Stomach (tissue), 4 donors: Measurements from ENCODE around the gene GABBR1.

Source experiments
- CTCF ChIP-seq, 7 experiments: fragments of 450-650 bp in 4 of 7; fragments of 200-600 bp in 3 of 7; sonication (generic) in 3 of 7; IDR thresholded peaks; one replicate each; pipeline ENCODE4 v1.5.1; 2016 to 2019; ENCODE audit warnings: antibody characterized with exemption in 7 of 7, control low read depth in 2 of 7, mild to moderate bottlenecking in 1 of 7
- POLR2A ChIP-seq, 4 donors: fragments of 450-650 bp; IDR thresholded peaks; one replicate each; pipeline ENCODE4 v1.6.1; 2016; ENCODE audit warnings: antibody characterized with exemption in 4 of 4, control low read depth in 2 of 4, mild to moderate bottlenecking in 1 of 4, moderate library complexity in 1 of 4

- no peak for TF ChIP-seq CTCF (IDR thresholded peaks at IDR 0.05)
- no peak for TF ChIP-seq POLR2A (IDR thresholded peaks at IDR 0.05)
Observed at GRCh38 chr6:29557320-29557719, 75.7 kb downstream of the GABBR1 start.
